ENCODE data around the gene ATG4B. TPM values are rescaled to one million over a fixed set of nuclear protein-coding genes. Genes with fewer than 3 reads are reported as not detected.

The ATG4B gene
- total and polyA plus RNA-seq, 2 of the 4 experiments (the other 2 are of a cell fraction): 113 to 146 TPM

- TSS peak; percentile 36 for BruUV-seq (replicated peaks)
- H2AK5ac ChIP-seq (ENCODE audit: low read depth, low read length): peak within 1 kb of the TSS; percentile 96
- dilution Hi-C loops (cut with HindIII; ENCODE audit: low sequenced_read_pairs, unreplicated experiment): no loop called here
- H2BK5ac ChIP-seq (ENCODE audit: low read depth, low read length, poor library complexity, severe bottlenecking): peak within 1 kb of the TSS; percentile 73
- H3K27me3 ChIP-seq (ENCODE audit: control insufficient read depth, insufficient read depth, low read length): no peaks in the 10 kb centered on the region
- peak within 1 kb of the TSS; percentile 95 for H3K4me2 ChIP-seq (ENCODE audit: low read depth, low read length)
- H2BK120ac ChIP-seq (ENCODE audit: low read depth, low read length): peak within 1 kb of the TSS; percentile 52; the same call in 1 of the 2 replicates
- peak within 1 kb of the TSS; percentile 43 for H3K18ac ChIP-seq (ENCODE audit: low read depth, low read length)
- TF ChIP-seq CHD1 (IDR thresholded peaks at IDR 0.05; ENCODE audit: low read depth, low read length) (0 out of 2 replicates have a peak, but pooled peaks have one; percentile 43), POLR2A (IDR thresholded peaks at IDR 0.05; ENCODE audit: low read depth, low read length) (peak; percentile 89), MAZ (IDR thresholded peaks at IDR 0.05; ENCODE audit: borderline replicate concordance, low read depth, low read length) (peak; percentile 62; the same call in 1 of the 2 replicates), RCOR1 (IDR thresholded peaks at IDR 0.05; ENCODE audit: insufficient replicate concordance, low read length) (no peak), NFE2L2 (IDR thresholded peaks at IDR 0.05; ENCODE audit: low read depth, low read length) (no peak), MXI1 (IDR thresholded peaks at IDR 0.05; ENCODE audit: borderline replicate concordance, low read depth, low read length) (peak; percentile 90), MAFK (IDR thresholded peaks at IDR 0.05; ENCODE audit: low read depth, low read length) (no peak), BHLHE40 (IDR thresholded peaks at IDR 0.05; ENCODE audit: low read depth, low read length) (peak; percentile 60; the same call in 1 of the 2 replicates), USF2 (IDR thresholded peaks at IDR 0.05; ENCODE audit: low read depth, low read length) (peak; percentile 44; the same call in 1 of the 2 replicates), RAD21 (IDR thresholded peaks at IDR 0.05; ENCODE audit: low read length) (no peak)
- peaks cover 14% of the 10 kb centered on the region for H3K9me1 ChIP-seq (ENCODE audit: insufficient read depth, low read length)
- 0 out of 2 replicates have a peak, but pooled peaks cover 1% of the 10 kb centered on the region for H4K20me1 ChIP-seq (ENCODE audit: insufficient read depth, low read length)
- H3K4me1 ChIP-seq (ENCODE audit: control insufficient read depth, insufficient read depth, low read length): peaks cover 5% of the 10 kb centered on the region
- peak within 1 kb of the TSS; percentile 99 for H3K4ac ChIP-seq (ENCODE audit: low read depth, low read length)
- intact Hi-C loops (cut with micrococcal nuclease): no loop called here
- in situ Hi-C loops (cut with MboI; ENCODE audit: low sequenced_read_pairs): no loop called here
- H3K36me3 ChIP-seq (ENCODE audit: control insufficient read depth, insufficient read depth, low read length): peaks cover 22% of the 10 kb centered on the region
- no peaks in the 10 kb centered on the region for H3K9me3 ChIP-seq (ENCODE audit: control insufficient read depth, insufficient read depth, low read length)
- H3K4me3 ChIP-seq (ENCODE audit: insufficient read depth, low read depth, low read length): peak within 1 kb of the TSS; percentile 88
- H3K79me1 ChIP-seq (ENCODE audit: low read depth in 1 of 2, low read length in 2 of 2): peaks cover 45 to 75% of the 10 kb centered on the region in 2 experiments
- H4K91ac ChIP-seq (ENCODE audit: insufficient read depth, low read depth, low read length): peak within 1 kb of the TSS; percentile 86
- DNase-seq: peak; percentile 93
- peak within 1 kb of the TSS; percentile 95 for H3K9ac ChIP-seq (ENCODE audit: low read depth, low read length)
- H2BK20ac ChIP-seq (ENCODE audit: low read depth, low read length): no peak within 1 kb of the TSS
- ATAC-seq (ENCODE audit: low read depth): peak; percentile 97
- peak within 1 kb of the TSS; percentile 87 for H4K5ac ChIP-seq (ENCODE audit: low read depth, low read length)
- H4K8ac ChIP-seq (ENCODE audit: low read depth in 2 of 2, low read length in 2 of 2): peak within 1 kb of the TSS; percentile 91 to 98
- peak within 1 kb of the TSS; percentile 100 for H2AK9ac ChIP-seq (replicated peaks; ENCODE audit: low read depth, low read length, poor library complexity)
- 1% methylated on average over 87 of the region's 102 CpGs; no CpG with 5 or more reads in 1 of the 2 experiments for WGBS, 2 experiments (ENCODE audit: extremely low coverage in 2 of 2, insufficient read length in 1 of 2)
- H3K56ac ChIP-seq (ENCODE audit: extremely low read depth, insufficient read depth, low read length): peak within 1 kb of the TSS; percentile 89
- H3K14ac ChIP-seq (replicated peaks; ENCODE audit: low read depth, low read length): peak within 1 kb of the TSS; percentile 96
- CTCF ChIA-PET: no interaction called here
- H3K27ac ChIP-seq (ENCODE audit: insufficient read depth, low read length): peak within 1 kb of the TSS; percentile 90
- H2AFZ ChIP-seq (replicated peaks; ENCODE audit: low read length, poor library complexity): peak within 1 kb of the TSS; percentile 97
- H3K23ac ChIP-seq (ENCODE audit: low read depth, low read length): peak within 1 kb of the TSS; percentile 97
- no peak within 1 kb of the TSS; the same call in 2 of the 3 replicates for H2BK15ac ChIP-seq (ENCODE audit: low read depth, low read length)
- POLR2A ChIA-PET (ENCODE audit: unreplicated experiment): no interaction called here
Measured at GRCh38 chr2:241686650-241687425, 49.3 kb downstream of the ATG4B start, which contains the start of gene DTYMK. DTYMK (minus strand) TSS chr2:241686815; CDS start chr2:241686783, 32 bp downstream.
